SU-DHL-6 (cell line): ENCODE data around the gene PRDM16.

Experiments used
- EZH2phosphoT487 ChIP-seq: fragments of 200-600 bp; sonication (generic), shearing (Covaris generic); conservative IDR thresholded peaks from 2 replicates; pipeline ENCODE4 v1.6.1; 2018; ENCODE audit warnings: mild to moderate bottlenecking, antibody characterized with exemption, low read length, moderate library complexity, mixed read lengths
- TF ChIP-seq, protein P1 (sequence below): fragments of 200-600 bp; sonication (generic); IDR thresholded peaks from one replicate; pipeline ENCODE4 v1.5.1; 2017; ENCODE audit warnings: antibody characterized with exemption, mild to moderate bottlenecking, low read length, moderate library complexity; ENCODE audit not compliant: insufficient read depth, poor library complexity, severe bottlenecking

DNA sequence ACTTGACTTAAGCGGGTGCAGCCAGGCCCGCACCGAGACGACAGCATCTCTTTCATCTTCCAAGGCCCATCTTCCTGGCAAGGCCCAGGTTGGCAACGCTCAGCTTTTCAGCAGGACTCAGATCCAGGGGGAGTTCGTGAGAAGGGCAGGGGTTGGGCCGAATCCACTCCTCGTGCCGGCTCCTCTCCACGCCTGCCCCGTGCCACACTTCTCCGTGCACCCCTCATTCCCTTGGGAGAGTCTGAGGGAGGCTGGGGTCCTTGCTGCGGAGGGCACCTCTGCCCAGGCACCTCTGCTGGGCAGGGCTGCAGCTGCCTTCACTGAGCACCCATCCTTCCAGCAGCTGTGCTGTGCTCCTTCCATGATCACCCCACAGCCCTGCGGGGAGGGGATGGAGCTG, 22.3 kb downstream of the PRDM16 start:
- TF ChIP-seq, protein P1, sequence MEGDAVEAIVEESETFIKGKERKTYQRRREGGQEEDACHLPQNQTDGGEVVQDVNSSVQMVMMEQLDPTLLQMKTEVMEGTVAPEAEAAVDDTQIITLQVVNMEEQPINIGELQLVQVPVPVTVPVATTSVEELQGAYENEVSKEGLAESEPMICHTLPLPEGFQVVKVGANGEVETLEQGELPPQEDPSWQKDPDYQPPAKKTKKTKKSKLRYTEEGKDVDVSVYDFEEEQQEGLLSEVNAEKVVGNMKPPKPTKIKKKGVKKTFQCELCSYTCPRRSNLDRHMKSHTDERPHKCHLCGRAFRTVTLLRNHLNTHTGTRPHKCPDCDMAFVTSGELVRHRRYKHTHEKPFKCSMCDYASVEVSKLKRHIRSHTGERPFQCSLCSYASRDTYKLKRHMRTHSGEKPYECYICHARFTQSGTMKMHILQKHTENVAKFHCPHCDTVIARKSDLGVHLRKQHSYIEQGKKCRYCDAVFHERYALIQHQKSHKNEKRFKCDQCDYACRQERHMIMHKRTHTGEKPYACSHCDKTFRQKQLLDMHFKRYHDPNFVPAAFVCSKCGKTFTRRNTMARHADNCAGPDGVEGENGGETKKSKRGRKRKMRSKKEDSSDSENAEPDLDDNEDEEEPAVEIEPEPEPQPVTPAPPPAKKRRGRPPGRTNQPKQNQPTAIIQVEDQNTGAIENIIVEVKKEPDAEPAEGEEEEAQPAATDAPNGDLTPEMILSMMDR, result no peak
- TF ChIP-seq EZH2phosphoT487, result no peak
